Measurements from ENCODE around the gene ALX4.

Gene ALX4

DNA sequence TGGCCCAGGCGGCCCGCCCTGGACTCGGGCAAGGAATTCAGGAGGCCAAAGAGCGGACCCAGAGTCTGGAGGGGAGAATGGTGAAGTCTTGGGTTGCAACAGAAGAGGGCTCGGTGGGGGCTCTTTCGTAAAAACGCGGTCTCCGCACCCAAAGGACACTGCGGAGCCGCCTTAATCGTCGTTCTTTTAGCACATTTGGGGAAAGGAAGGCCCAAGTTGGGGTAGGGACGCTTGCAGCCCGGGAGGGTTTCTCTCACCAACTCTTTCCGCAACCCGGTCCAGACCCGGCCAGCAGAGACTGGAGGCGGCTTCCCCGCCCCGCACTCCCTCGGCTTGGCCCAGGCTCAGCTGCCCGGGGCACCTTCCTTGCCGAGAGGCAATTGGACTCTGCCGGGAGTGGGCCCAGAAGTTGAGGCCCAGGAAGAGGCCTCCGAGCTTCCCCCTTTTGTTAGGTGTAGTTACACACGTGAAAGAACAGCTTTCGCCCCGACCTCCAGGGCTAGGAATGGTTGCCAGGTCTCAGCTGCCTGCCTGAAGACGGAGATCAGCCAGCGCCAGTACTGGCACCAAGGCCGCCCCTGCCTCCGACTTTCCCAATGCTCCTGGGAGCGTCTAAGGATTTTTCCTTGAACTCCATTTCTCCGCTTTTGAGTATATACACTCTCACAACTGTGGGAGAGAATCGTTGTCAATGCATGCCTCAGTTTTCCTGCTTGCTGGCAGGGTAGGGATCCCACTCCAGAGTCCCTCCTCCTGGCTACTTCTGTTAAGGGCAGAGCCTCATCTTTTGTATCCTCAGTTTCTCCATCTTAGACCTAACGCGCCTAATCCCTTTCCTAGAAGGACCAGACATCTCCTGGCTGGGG lies 3.7 kb downstream of the ALX4 start:
- Histone ChIP-seq H3K4me3 (ENCODE audit: low read length) (peak overlapping the region; percentile 68), H3K9me3 (ENCODE audit: control insufficient read depth, low read length) (peaks cover 6% of the 10 kb centered on the region), H3K36me3 (ENCODE audit: control insufficient read depth, insufficient read depth, low read length, severe bottlenecking) (no peaks in the 10 kb centered on the region), H3K9ac (ENCODE audit: low read length) (no peak overlapping the region), H3K4me1 (ENCODE audit: control insufficient read depth, insufficient read depth, low read length) (peaks cover 18% of the 10 kb centered on the region), H3K27me3 (replicated peaks; ENCODE audit: control insufficient read depth, insufficient read depth, low read length) (peaks cover 64% of the 10 kb centered on the region)
- DNase-seq (ENCODE audit: low read depth), result peak; percentile 57

DNA sequence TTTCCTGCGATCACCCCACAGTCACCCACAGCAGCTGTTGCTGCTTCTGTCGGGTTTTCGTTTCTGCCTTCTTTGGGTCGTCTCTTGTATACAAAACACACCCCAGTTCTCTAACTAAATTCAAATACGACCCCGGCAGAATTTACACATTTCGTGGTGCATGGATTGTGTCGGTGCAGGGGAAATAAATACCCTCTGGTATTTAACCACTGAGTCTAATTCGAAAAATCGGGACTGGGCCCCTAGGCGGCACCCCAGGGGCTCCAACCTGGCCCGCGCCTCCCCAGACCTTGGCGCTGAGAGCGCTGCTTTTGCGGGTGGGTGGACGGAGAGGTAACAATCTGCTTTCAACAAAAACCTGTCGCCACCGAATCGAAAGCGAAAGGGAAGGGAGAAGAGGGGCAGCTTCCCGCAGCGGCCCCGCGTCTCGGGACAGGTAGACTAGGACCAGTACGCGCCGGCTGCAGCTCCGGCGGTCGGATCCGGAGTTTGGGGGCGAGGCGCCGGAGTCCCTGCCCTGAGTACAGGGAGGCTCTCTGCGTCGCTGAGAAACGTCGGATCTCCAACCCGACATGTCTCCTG lies 4.4 kb downstream of the ALX4 start:
- Histone ChIP-seq H3K36me3 (ENCODE audit: control insufficient read depth, insufficient read depth, low read length, severe bottlenecking) (no peaks in the 10 kb centered on the region), H3K9me3 (ENCODE audit: control insufficient read depth, low read length) (peaks cover 6% of the 10 kb centered on the region), H3K9ac (ENCODE audit: low read length) (no peak overlapping the region), H3K4me1 (ENCODE audit: control insufficient read depth, insufficient read depth, low read length) (peaks cover 25% of the 10 kb centered on the region), H3K4me3 (ENCODE audit: low read length) (peak overlapping the region; percentile 68), H3K27me3 (replicated peaks; ENCODE audit: control insufficient read depth, insufficient read depth, low read length) (peaks cover 57% of the 10 kb centered on the region)
- DNase-seq (ENCODE audit: low read depth), result peak; percentile 73

- peak; percentile 48 for DNase-seq (ENCODE audit: low read depth)
- Histone ChIP-seq H3K36me3 (ENCODE audit: control insufficient read depth, insufficient read depth, low read length, severe bottlenecking) (no peaks in the 10 kb centered on the region), H3K4me3 (ENCODE audit: low read length) (peak overlapping the region; percentile 68), H3K9me3 (ENCODE audit: control insufficient read depth, low read length) (peaks cover 6% of the 10 kb centered on the region), H3K9ac (ENCODE audit: low read length) (no peak overlapping the region), H3K4me1 (ENCODE audit: control insufficient read depth, insufficient read depth, low read length) (peaks cover 31% of the 10 kb centered on the region), H3K27me3 (replicated peaks; ENCODE audit: control insufficient read depth, insufficient read depth, low read length) (peaks cover 53% of the 10 kb centered on the region)
These were observed 4.9 kb downstream of the ALX4 start for GRCh38 chr11:44305026-44305469.

GRCh38 chr11:44304091-44305025 lies 5.6 kb downstream of the ALX4 start:
- peaks cover 53% of the 10 kb centered on the region for H3K27me3 ChIP-seq (replicated peaks; ENCODE audit: control insufficient read depth, insufficient read depth, low read length)
- no peak overlapping the region for H3K9ac ChIP-seq (ENCODE audit: low read length)
- peak; percentile 47 for DNase-seq (ENCODE audit: low read depth)
- no peaks in the 10 kb centered on the region for H3K36me3 ChIP-seq (ENCODE audit: control insufficient read depth, insufficient read depth, low read length, severe bottlenecking)
- peaks cover 27% of the 10 kb centered on the region for H3K4me1 ChIP-seq (ENCODE audit: control insufficient read depth, insufficient read depth, low read length)
- H3K9me3 ChIP-seq (ENCODE audit: control insufficient read depth, low read length), result peaks cover 6% of the 10 kb centered on the region
- no peak overlapping the region for H3K4me3 ChIP-seq (ENCODE audit: low read length)

DNA sequence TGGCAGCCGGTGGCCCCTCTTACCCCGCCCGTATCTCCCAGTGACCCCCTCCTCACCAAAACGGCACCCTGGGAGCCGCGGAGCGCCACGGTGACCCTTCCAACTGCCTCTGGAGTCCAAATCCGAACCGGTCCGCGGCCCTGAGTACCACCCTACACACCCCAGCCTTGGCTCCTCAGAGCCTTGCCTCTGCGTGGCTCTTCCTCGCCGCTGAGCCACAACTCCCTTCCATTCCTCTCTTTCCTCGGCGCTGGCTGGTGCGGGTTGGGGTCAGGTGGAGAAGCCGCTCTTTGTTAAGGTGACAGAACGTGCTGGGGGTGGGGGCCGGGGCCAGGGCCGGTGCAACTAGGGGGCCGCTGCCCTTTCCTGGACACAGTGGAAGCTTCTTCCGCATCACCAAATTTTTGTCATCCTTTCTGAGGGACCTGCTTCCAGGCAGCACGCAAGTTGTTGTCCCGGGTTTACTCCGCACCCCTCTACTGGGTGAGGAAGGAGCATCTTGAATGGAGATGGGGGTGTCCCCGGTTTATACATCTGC lies 6.5 kb downstream of the ALX4 start:
- H3K4me1 ChIP-seq (ENCODE audit: control insufficient read depth, insufficient read depth, low read length), result peaks cover 25% of the 10 kb centered on the region
- peaks cover 6% of the 10 kb centered on the region for H3K9me3 ChIP-seq (ENCODE audit: control insufficient read depth, low read length)
- H3K9ac ChIP-seq (ENCODE audit: low read length), result no peak overlapping the region
- H3K27me3 ChIP-seq (replicated peaks; ENCODE audit: control insufficient read depth, insufficient read depth, low read length), result peaks cover 54% of the 10 kb centered on the region
- no peak overlapping the region for H3K4me3 ChIP-seq (ENCODE audit: low read length)
- no peaks in the 10 kb centered on the region for H3K36me3 ChIP-seq (ENCODE audit: control insufficient read depth, insufficient read depth, low read length, severe bottlenecking)
- no peak for DNase-seq (ENCODE audit: low read depth)

DNA sequence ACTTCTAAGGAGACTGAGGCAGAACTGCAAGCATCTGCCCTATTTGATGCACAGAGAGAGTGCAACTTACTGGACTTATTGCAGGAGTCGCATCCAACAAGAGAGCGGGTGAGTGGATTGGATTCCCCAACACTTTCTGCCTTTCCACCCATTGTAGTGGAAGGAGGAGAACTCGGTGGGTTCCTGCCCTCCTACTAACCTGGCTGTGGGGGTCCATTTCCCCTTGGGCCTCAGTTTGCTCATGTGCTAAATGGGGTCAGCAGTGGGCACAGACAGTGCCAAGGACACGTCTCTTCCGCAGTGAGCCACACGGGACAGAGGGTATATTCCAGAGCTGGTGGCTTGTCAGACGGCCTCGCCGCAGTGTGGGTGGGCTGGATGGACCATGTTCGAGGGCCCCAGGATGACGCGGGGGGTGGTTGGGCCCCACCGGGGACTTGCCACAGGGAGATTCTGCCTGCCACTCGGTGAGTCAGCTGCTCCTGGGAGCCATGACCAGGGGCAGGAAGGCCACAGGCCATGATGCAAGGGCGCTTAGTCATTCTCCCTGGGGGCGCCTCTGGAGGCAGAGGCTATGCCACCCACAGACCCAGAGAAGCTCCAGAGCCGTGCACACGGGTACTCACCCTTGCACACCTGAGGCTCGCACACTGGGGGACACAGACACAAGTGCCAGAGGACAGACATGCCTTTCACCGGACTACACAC lies 8.2 kb downstream of the ALX4 start:
- H3K27me3 ChIP-seq (replicated peaks; ENCODE audit: control insufficient read depth, insufficient read depth, low read length), result peaks cover 48% of the 10 kb centered on the region
- no peak overlapping the region for H3K9ac ChIP-seq (ENCODE audit: low read length)
- peak; percentile 68 for DNase-seq (ENCODE audit: low read depth)
- no peaks in the 10 kb centered on the region for H3K36me3 ChIP-seq (ENCODE audit: control insufficient read depth, insufficient read depth, low read length, severe bottlenecking)
- peaks cover 25% of the 10 kb centered on the region for H3K4me1 ChIP-seq (ENCODE audit: control insufficient read depth, insufficient read depth, low read length)
- peaks cover 6% of the 10 kb centered on the region for H3K9me3 ChIP-seq (ENCODE audit: control insufficient read depth, low read length)
- H3K4me3 ChIP-seq (ENCODE audit: low read length), result no peak overlapping the region

GRCh38 chr11:44300844-44301563 lies 8.9 kb downstream of the ALX4 start:
- Histone ChIP-seq H3K4me3 (ENCODE audit: low read length) (no peak overlapping the region), H3K4me1 (ENCODE audit: control insufficient read depth, insufficient read depth, low read length) (peaks cover 25% of the 10 kb centered on the region), H3K27me3 (replicated peaks; ENCODE audit: control insufficient read depth, insufficient read depth, low read length) (peaks cover 41% of the 10 kb centered on the region), H3K9ac (ENCODE audit: low read length) (no peak overlapping the region), H3K36me3 (ENCODE audit: control insufficient read depth, insufficient read depth, low read length, severe bottlenecking) (no peaks in the 10 kb centered on the region), H3K9me3 (ENCODE audit: control insufficient read depth, low read length) (peaks cover 6% of the 10 kb centered on the region)
- DNase-seq (ENCODE audit: low read depth), result peak; percentile 73

DNA sequence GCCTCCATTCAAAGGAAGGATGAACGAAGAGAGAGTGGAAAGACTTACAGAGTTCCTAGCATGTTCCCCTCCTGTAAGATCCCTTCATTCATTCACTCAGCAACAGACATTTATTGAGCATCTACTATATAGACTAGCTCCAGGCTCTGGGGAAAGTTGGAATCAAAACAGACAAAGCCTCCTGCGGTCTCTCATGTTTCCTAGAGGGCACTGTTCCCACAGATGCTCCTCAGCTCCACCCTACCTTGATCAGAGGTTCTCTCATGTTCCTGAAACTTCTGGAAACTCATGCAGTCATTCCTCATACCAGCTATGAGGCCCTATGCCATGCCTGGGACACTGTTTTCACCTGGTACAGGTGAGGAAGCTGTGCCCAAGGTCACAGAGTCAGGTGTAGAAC lies 11.1 kb downstream of the ALX4 start:
- no peaks in the 10 kb centered on the region for H3K36me3 ChIP-seq (ENCODE audit: control insufficient read depth, insufficient read depth, low read length, severe bottlenecking)
- H3K4me3 ChIP-seq (ENCODE audit: low read length), result no peak overlapping the region
- no peak for DNase-seq (ENCODE audit: low read depth)
- H3K9ac ChIP-seq (ENCODE audit: low read length), result no peak overlapping the region
- peaks cover 25% of the 10 kb centered on the region for H3K4me1 ChIP-seq (ENCODE audit: control insufficient read depth, insufficient read depth, low read length)
- H3K9me3 ChIP-seq (ENCODE audit: control insufficient read depth, low read length), result no peaks in the 10 kb centered on the region
- peaks cover 31% of the 10 kb centered on the region for H3K27me3 ChIP-seq (replicated peaks; ENCODE audit: control insufficient read depth, insufficient read depth, low read length)

DNA sequence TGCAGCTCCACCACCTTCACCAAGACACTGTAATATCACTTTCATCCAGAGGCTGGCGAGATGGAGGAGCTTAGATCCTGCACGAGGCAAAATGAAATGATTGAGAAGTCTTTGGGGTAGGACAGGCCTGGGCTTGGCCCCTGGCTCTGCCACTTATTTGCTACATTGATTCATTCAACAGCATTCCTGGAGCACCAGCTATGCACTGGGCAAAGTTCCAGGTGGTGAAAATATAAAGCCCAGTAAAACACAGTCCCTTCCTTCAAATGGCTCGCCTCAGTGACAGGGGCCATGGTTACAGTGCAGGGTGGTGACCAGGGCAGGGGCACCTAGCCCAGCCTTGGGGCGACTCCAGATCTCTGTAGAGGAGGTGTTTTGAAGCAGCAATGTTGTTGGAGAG lies 19.7 kb downstream of the ALX4 start:
- Histone ChIP-seq H3K4me1 (ENCODE audit: control insufficient read depth, insufficient read depth, low read length) (no peaks in the 10 kb centered on the region), H3K36me3 (ENCODE audit: control insufficient read depth, insufficient read depth, low read length, severe bottlenecking) (no peaks in the 10 kb centered on the region), H3K9ac (ENCODE audit: low read length) (no peak overlapping the region), H3K9me3 (ENCODE audit: control insufficient read depth, low read length) (no peaks in the 10 kb centered on the region), H3K27me3 (replicated peaks; ENCODE audit: control insufficient read depth, insufficient read depth, low read length) (peaks cover 15% of the 10 kb centered on the region), H3K4me3 (ENCODE audit: low read length) (no peak overlapping the region)
- DNase-seq (ENCODE audit: low read depth), result peak; percentile 54

DNA sequence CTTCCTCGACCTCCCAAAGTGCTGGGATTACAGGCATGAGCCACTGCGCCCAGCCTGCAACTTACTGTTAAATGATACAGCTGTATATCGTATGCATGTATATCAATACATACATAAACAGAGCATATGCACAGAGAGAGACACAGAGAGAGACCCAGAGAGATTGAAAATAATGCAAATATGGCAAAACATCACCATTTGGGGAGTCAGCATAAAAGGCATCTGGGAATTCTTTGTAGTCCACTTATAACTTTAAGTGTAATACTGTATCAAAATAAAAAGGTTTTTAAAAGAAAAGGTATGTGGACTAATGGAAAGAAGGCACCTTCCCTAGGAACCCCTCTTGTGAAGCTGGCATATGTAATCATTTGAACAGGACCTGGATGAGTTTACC lies 21.8 kb downstream of the ALX4 start:
- no peak overlapping the region for H3K9ac ChIP-seq (ENCODE audit: low read length)
- H3K4me3 ChIP-seq (ENCODE audit: low read length), result no peak overlapping the region
- H3K36me3 ChIP-seq (ENCODE audit: control insufficient read depth, insufficient read depth, low read length, severe bottlenecking), result no peaks in the 10 kb centered on the region
- DNase-seq (ENCODE audit: low read depth), result no peak
- H3K9me3 ChIP-seq (ENCODE audit: control insufficient read depth, low read length), result no peaks in the 10 kb centered on the region
- H3K27me3 ChIP-seq (replicated peaks; ENCODE audit: control insufficient read depth, insufficient read depth, low read length), result peaks cover 7% of the 10 kb centered on the region
- H3K4me1 ChIP-seq (ENCODE audit: control insufficient read depth, insufficient read depth, low read length), result no peaks in the 10 kb centered on the region
